SH-SY5Y (cell line): Measurements from ENCODE around the gene CSHL1.

Source experiments
- GATA2 ChIP-seq: IDR thresholded peaks from 2 replicates; pipeline ENCODE4 v1.6.1; 2011; ENCODE audit warnings: mild to moderate bottlenecking, low read depth, low read length
- GATA3 ChIP-seq: IDR thresholded peaks from 2 replicates; pipeline ENCODE4 v1.6.1; 2011; ENCODE audit warnings: low read depth, mild to moderate bottlenecking, low read length, moderate library complexity

Gene CSHL1

DNA sequence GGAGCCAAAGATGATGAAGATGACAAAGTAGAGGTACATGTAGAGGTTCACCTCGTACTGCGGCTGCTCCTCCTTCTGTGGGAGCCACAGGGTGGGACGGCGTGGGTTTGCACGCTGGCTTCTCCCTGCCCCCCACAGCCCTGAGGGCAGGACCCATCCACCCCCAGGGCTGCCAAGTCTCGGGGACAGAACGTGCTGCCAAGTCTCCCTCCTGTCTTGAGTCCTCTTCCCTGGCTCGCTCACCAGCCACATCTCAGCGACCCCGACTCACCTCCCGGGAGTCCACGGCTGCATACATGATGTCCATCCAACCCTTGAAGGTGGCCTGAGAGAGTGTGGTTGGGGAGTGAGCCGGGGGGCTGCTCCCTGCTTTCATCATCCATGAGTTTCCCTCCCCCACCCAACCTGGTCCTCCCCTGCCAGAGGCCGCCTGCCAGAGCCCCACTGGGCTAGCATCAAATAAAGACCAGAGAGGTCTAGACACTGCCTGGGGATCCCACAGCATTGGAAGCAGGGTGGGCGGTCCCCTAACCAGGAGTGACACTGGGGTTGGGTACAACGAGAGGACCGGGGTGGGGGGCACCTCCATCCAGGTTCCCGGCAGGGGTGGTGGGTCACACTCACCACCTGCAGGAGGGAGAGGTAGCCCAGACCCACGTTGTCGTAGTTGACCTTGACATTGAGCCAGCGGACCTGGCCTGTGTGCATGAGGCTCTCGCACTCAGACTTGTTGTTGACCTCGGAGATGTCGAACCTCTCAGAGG lies 33.9 kb upstream of the CSHL1 start:
- TF ChIP-seq GATA2 (no peak), GATA3 (no peak)

DNA sequence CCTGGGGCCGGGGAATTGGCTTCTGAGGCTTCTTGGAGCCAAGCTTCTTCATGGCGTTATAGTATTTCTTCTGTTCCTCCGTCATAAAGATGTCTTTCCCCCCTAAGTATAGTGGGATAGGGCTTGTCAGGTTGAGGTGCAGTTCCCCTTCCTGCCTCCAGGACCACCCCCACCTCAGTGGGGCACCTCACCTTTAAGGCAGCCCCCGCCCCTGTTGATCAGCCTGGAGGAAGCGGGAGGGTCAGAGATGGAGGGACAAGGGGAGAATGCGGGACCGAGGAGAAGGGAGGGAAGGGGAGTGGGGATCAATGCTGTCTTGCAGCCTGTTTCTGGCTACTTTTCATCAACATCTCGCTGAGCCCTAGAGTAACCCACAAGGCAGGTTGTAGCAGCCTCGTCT lies 32.7 kb upstream of the CSHL1 start:
- TF ChIP-seq GATA3, result no peak

DNA sequence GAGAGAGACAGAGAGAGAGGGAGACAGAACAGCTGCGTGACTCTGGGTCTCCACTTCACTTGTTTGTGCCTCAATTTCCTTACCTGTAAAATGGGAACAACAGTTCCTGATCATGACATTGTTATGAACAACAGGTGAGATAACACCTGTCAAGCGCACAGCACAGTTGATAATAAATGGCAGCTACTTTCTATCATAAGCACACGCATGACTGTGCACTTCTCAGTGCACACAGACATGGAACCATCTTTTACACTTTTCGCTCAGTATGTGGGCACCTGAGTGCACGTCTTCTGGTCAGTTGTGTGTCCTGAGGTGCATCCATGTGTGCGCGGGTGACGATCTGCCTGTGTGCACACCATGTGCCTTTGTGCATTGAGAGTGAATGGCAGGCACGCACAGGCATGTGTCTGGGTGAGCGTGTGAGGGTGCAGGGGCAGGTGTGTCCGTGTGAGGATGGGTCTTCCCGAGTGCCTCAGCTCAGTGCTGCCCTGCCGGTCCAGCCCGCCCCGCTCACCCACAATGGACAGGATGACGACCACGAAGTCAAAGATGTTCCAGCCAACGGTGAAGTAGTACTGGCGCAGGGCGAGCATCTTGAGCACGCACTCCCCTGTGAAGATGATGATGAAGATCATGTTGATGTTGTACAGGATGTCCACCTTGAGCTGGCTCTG lies 31.4 kb upstream of the CSHL1 start:
- TF ChIP-seq GATA2, result no peak
- no peak for TF ChIP-seq GATA3

DNA sequence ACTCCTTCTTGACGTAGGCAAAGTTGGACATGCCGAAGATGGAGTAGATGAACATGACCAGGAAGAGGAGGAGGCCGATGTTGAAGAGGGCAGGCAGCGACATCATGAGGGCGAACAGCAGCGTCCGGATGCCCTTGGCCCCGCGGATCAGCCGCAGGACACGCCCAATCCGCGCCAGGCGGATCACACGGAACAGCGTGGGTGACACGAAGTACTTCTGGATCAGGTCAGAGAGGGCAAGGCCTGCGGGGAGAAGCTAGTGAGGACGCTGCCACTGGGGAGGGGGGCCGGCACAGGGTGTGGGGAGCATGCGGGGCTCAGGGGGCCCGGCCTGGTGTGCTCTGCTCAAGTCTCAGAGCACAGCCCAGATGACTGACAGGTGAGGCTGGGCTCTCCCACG lies 30.7 kb upstream of the CSHL1 start:
- TF ChIP-seq GATA3 (no peak), GATA2 (no peak)

DNA sequence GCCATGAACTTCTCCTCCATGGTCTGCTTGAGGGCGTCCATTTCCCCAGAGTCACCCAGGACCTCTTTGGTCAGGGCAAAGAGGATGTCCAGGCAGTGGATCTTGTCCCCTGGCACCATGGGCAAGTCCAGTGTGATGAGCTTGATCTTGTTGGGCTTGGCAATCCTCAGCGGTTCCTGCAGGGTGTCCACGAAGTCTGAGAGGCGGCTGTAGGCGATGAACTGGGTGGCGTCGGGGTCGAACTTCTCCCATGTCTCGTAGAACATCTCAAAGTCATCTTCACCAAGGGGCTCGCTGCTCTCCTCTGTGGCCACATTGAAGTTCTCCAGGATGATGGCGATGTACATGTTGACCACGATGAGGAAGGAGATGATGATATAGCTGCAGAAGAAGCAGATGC lies 30.1 kb upstream of the CSHL1 start:
- TF ChIP-seq GATA2 (no peak), GATA3 (no peak)

DNA sequence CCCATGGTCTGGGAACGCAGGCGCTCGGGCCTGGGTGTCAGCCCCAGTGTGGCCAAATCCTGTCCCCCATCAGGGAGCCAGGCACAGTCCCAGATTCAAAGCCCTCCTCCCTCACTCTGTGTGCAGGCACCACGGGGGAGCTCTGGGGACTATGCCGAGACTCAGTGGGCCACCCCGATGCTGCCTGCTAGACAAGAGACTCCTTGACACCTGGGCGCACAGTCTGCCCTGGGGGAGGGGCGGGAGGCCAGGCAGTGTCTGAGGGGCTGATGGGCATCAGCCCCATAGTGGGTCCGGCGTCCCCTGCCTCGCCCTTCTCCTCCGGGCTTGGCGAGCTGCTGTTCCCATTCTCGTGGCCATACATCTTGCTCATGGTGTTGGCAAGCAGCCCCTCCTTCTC lies 29.5 kb upstream of the CSHL1 start:
- no peak for TF ChIP-seq GATA3
- no peak for TF ChIP-seq GATA2

DNA sequence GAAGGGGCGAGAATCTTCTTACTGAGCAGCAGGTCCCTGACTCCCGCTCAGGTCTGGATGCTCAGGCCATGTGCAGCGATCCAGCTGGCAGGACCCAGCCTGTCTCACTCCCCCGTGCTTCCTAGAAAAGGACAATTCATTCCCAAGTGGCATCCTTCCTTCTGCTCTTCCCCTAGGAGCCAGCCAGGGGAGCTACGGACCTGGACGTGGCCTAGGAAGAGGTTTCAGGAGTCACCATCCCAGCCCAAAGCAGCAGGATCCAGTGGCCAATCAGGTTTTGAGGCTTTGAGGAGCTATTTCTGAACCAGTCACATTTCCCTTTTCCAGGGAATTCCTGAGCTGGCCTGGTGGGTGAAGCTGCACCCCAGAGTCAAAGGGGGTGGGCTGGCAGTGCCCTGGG lies 28.8 kb upstream of the CSHL1 start:
- TF ChIP-seq GATA3, result no peak
- TF ChIP-seq GATA2, result no peak

DNA sequence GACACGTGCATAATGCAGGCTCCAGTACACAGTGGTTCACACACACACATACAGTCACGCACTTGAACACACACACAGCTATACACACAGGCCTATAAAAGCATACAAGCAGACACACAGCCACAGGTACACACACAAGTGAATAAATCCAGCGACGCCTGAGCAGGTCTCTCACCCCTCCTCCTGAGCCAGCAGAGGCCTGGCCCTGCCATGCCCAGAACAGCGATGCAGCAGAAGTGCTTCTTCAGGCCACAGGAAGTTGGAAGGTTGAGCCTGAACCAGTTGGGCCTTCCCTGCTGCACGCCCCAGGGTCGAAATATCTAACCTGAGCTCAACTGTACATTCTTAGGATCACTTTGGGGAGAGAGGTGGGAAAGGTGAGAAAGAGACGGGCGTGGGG lies 28.3 kb upstream of the CSHL1 start:
- TF ChIP-seq GATA2, result no peak
- no peak for TF ChIP-seq GATA3

DNA sequence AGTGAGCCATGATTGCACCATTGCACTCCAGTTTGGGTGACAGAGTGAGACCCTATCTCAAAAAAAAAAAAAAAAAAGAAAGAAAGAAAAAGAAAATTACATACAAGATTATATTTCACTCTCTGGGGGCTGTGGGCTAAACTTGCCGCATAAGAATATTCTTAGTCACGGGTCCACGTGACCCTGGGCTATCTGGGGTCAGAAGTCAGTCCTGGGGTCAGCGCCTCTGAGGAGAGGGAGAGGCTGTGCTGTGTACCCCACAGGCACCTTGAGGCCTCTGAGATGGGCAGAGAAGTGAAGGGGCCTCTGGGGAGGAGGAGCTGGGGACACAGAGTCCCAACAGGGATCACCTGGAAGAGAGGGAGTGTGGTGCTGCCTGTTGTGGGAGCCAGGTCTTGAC lies 26.9 kb upstream of the CSHL1 start:
- no peak for TF ChIP-seq GATA3
- no peak for TF ChIP-seq GATA2

DNA sequence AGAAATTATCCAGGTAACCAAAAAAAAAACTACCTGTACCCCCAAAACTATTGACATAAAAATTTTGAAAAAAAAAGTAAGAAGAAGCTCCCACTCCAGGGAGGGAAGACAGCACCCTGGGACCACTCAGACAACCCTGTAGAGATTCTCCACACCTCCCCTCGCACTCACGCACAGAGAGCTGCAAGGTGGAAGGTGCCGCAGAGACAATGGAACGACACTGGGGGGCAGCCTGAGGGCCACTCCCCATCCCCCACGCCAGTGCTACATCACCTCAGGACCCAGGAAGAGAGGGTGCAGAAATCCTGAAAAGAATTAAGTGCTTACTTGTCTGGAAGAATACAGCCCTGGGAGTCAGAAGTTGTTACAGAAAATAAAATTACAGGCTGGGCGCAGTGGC lies 26.3 kb upstream of the CSHL1 start:
- TF ChIP-seq GATA3 (no peak), GATA2 (no peak)

DNA sequence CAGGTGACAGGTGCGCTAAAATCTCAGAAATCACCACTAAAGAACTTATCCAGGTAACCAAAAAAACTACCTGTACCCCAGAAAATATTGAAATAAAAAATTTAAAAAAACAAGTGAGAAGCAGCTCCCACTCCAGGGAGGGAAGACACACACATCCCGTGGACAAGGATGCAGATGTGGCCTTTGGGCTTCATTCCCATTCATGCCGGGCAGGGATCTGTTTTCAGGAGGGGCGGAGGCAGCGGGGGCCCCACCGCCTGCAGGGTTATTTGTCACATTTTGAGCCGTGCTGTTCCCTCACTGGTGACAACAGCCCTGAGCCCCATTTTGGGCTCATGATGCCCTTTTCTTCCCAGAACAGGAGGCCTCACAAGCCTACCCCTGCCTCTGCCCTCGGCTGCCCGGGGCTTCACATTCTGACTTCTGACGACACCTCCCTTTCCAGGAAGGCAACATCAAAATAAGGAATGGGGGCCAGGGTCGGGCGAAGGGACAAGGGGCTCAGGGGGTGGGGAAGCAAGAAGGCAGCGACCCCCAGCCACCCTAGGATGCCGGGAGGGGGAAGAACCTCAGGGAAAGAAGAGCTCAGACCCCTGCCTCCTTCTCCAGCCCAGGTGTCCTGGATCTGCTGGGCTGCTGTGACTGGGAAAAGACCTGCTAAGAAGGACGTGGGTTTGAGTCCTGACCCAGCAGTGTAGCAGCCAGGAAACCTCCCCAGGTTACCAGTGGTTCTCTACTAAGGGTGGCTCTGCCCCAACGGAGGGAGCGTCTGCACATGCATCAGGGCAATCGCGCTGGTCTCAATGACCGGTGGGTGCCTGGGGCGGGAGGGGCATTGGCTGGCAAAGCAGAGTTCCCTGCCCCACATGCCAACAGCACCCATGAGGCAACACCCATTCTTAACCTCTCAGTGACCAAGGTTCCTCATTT lies 23.4 kb upstream of the CSHL1 start:
- no peak for TF ChIP-seq GATA2

DNA sequence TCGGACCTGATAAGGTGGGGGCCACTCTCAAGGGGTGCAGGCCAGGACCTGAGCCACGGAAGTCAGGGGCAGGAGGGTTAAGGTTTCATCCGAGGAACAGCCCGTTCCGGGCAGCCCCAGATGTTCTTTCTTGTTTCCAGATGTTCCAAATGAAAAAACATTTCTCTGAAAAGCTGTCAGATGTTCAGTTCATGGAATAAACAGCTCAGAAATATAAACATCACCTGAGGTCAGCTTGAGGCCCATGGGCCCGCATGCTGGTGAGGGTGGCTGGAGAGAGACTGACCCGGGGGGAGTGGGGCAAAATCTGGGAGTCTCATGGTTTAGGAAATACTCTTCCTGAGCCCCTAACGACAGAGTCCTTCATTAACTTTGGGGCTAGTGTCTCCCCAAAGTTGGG lies 22.5 kb upstream of the CSHL1 start:
- no peak for TF ChIP-seq GATA3
- no peak for TF ChIP-seq GATA2

DNA sequence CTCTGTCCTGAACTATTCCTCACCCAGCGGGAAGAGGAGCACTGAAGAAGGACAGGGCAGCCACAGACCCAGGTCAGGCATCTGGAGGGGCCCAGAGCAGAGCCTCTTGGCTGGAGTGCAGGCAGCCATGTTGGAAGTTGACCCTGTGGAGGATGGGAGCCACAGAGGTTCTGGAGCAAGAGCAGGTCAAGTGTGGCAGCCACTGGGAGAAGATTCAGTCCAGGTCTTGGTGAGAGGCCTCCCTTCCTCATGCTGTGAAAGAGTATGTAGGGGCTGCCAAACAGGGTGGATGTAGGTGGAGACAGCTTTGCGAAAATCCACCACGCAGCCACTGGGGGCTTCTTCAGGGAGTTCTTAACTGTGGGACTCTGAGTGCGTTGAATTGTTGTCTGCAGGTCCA lies 21.7 kb upstream of the CSHL1 start:
- TF ChIP-seq GATA3 (no peak), GATA2 (no peak)

DNA sequence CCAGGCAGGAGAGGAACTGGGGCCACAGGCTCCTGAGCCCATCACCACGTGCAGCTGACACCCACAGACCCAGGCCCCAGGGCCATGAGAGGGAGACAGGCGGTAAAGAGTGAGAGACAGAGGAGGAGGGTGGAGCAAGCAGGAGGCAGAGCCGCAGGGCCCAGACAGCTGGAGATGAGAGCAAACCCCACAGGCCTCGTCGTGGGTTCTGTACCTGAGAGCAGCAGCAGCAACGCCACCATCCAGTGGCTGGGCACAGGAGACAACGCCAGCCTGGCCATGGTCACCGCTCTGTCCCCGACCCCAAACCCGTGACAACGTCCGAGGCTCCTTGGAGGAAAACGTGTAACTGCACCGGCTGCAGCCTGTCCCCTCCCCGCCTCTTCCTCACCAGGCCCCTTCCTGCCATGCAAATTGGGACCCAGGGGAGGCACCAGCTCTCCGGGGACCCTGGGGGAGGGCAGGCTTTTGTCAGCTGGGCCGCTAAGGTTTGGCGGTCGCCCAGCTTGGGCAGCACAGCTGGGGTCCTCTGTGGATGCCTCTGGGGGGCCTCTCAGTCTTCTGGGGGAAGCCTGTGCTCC lies 21.0 kb upstream of the CSHL1 start, which contains the start of gene CD79B:
Gene CD79B (minus strand): TSS at position 351 of the 581 bp plus-strand sequence. CDS start 70 bp downstream, at position 281.
- no peak for TF ChIP-seq GATA3
- TF ChIP-seq GATA2, result no peak
